WTC11 (cell line): Measurements from ENCODE around the gene KLHL28. TPM values are rescaled to one million over a fixed set of nuclear protein-coding genes. Genes with fewer than 3 reads are reported as not detected.

ENCODE experiments used
- ATAC-seq: fragments of 200-7000 bp; cut with Tn5 transposase; 2 replicates; pipeline ENCODE4 v1.10.0; 2021; ENCODE audit warnings: mild to moderate bottlenecking, moderate library complexity
- CTCF ChIA-PET: fragments of 300-600 bp; sonication (Branson Sonifier 250); formaldehyde crosslinking; loops from one replicate; lab custom pipeline; 2021; ENCODE audit warnings: antibody characterized with exemption; lab: Charles Lee
- POLR2A ChIA-PET: fragments of 350-600 bp; sonication (Branson Sonifier 250); formaldehyde crosslinking; loops from one replicate; lab custom pipeline; 2021; ENCODE audit warnings: antibody characterized with exemption; lab: Charles Lee
- DNase-seq: peaks from one replicate; pipeline ENCODE4 v3.0.0; 2021; ENCODE audit warnings: low spot score
- H3K27ac Mint-ChIP-seq: 2 replicates; pipeline ENCODE4 v1.8.0; 2021; ENCODE audit warnings: mixed read lengths
- H3K27me3 Mint-ChIP-seq: 2 replicates; pipeline ENCODE4 v1.8.0; 2021; ENCODE audit warnings: low read depth, mild to moderate bottlenecking, moderate library complexity, mixed read lengths
- H3K36me3 Mint-ChIP-seq: 2 replicates; pipeline ENCODE4 v1.8.0; 2021; ENCODE audit warnings: mixed read lengths
- H3K4me1 Mint-ChIP-seq: 2 replicates; pipeline ENCODE4 v1.8.0; 2022; ENCODE audit warnings: mixed read lengths
- H3K4me3 Mint-ChIP-seq: 2 replicates; pipeline ENCODE4 v1.8.0; 2021; ENCODE audit warnings: mild to moderate bottlenecking, moderate library complexity, mixed read lengths
- H3K9me3 Mint-ChIP-seq: 2 replicates; pipeline ENCODE4 v1.8.0; 2021; ENCODE audit warnings: mixed read lengths
- ARID4B ChIP-seq: sonication (generic); formaldehyde crosslinking; IDR thresholded peaks from 2 replicates; pipeline ENCODE4 v1.8.0; 2023; ENCODE audit warnings: missing genetic modification reagents, mild to moderate bottlenecking, borderline replicate concordance
- CREB1 ChIP-seq: sonication (generic); formaldehyde crosslinking; IDR thresholded peaks from 2 replicates; pipeline ENCODE4 v1.8.0; 2023; ENCODE audit warnings: mild to moderate bottlenecking, missing genetic modification reagents
- CREM ChIP-seq: sonication (generic); formaldehyde crosslinking; IDR thresholded peaks from 2 replicates; pipeline ENCODE4 v1.8.1; 2022; ENCODE audit warnings: mild to moderate bottlenecking, missing genetic modification reagents, moderate library complexity
- ETV6 ChIP-seq: sonication (generic); formaldehyde crosslinking; IDR thresholded peaks from 2 replicates; pipeline ENCODE4 v1.8.1; 2022; ENCODE audit warnings: mild to moderate bottlenecking, missing genetic modification reagents
- GABPB1 ChIP-seq: sonication (generic); formaldehyde crosslinking; IDR thresholded peaks from 2 replicates; pipeline ENCODE4 v1.8.1; 2023; ENCODE audit warnings: mild to moderate bottlenecking, missing genetic modification reagents
- GRHL2 ChIP-seq: fragments of 250-450 bp; sonication (Bioruptor Pico); IDR thresholded peaks from 2 replicates; pipeline ENCODE4 v1.8.0; 2022; ENCODE audit warnings: mild to moderate bottlenecking, moderate library complexity; ENCODE audit not compliant: insufficient replicate concordance, severe bottlenecking
- KAT7 ChIP-seq: sonication (generic); formaldehyde crosslinking; IDR thresholded peaks from 2 replicates; pipeline ENCODE4 v1.8.1; 2023; ENCODE audit warnings: missing genetic modification reagents, mild to moderate bottlenecking, borderline replicate concordance
- NFATC4 ChIP-seq: fragments of 250-450 bp; sonication (Bioruptor Pico); IDR thresholded peaks from 2 replicates; pipeline ENCODE4 v1.9.0; 2021; ENCODE audit warnings: mild to moderate bottlenecking
- NFYB ChIP-seq: sonication (generic); formaldehyde crosslinking; conservative IDR thresholded peaks from 2 replicates; pipeline ENCODE4 v1.8.0; 2022; ENCODE audit warnings: low read depth, missing genetic modification reagents
- RELA ChIP-seq: sonication (generic); formaldehyde crosslinking; IDR thresholded peaks from 2 replicates; pipeline ENCODE4 v1.8.1; 2022; ENCODE audit warnings: missing genetic modification reagents, mild to moderate bottlenecking, borderline replicate concordance
- SMAD3 ChIP-seq: sonication (generic); formaldehyde crosslinking; IDR thresholded peaks from 2 replicates; pipeline ENCODE4 v1.8.0; 2022; ENCODE audit warnings: missing genetic modification reagents, mild to moderate bottlenecking, borderline replicate concordance
- SP1 ChIP-seq: sonication (generic); formaldehyde crosslinking; conservative IDR thresholded peaks from 2 replicates; pipeline ENCODE4 v1.8.1; 2022; ENCODE audit warnings: missing genetic modification reagents
- ZNF138 ChIP-seq: sonication (generic); formaldehyde crosslinking; conservative IDR thresholded peaks from 2 replicates; pipeline ENCODE4 v1.8.1; 2022; ENCODE audit warnings: mild to moderate bottlenecking, moderate library complexity, missing genetic modification reagents
- ZNF263 ChIP-seq: sonication (generic); formaldehyde crosslinking; IDR thresholded peaks from 2 replicates; pipeline ENCODE4 v1.8.1; 2022; ENCODE audit warnings: low read depth, mild to moderate bottlenecking, moderate library complexity, missing genetic modification reagents
- ZNF532 ChIP-seq: fragments of 250-450 bp; sonication (Bioruptor Pico); IDR thresholded peaks from 2 replicates; pipeline ENCODE4 v1.9.0; 2021; ENCODE audit warnings: mild to moderate bottlenecking, borderline replicate concordance
- total RNA-seq: library from RNA; stranded (reverse); gene quantifications from 3 replicates; pipeline ENCODE4 v1.2.3, GENCODE V29; 2021
- TF ChIP-seq, protein P1 (sequence below): sonication (generic); formaldehyde crosslinking; IDR thresholded peaks from 2 replicates; pipeline ENCODE4 v1.8.1; 2023; ENCODE audit warnings: mild to moderate bottlenecking, missing genetic modification reagents, moderate library complexity
- TF ChIP-seq, protein P2 (sequence below): sonication (generic); formaldehyde crosslinking; IDR thresholded peaks from 2 replicates; pipeline ENCODE4 v1.8.1; 2023; ENCODE audit warnings: mild to moderate bottlenecking, missing genetic modification reagents
- TF ChIP-seq, protein P3 (sequence below): sonication (generic); formaldehyde crosslinking; IDR thresholded peaks from 2 replicates; pipeline ENCODE4 v1.8.0; 2022; ENCODE audit warnings: mild to moderate bottlenecking, missing genetic modification reagents

The KLHL28 gene
- total RNA-seq, 1 experiment from 2014 or later, result 9.8 TPM

DNA sequence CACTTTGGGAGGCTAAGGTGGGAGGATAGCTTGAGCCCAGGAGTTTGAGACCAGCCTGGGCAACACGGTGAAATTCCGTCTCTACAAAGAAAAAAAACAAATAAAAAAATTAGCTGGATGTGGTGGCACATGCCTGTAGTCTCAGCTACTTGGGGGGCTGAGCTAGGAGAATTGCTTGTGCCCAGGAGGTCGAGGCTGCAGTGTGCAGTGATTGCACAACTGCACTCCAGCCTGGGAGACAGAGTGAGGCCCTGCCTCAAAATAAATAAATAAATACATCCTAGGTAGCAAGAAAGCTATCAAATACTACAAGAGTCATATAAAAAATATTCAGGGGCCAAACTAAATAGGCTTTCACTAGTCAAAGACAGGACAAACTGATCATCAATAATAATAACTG, 6.2 kb downstream of the KLHL28 start:
- CTCF ChIA-PET, result no interaction called here
- no peak overlapping the region for H3K4me3 Mint-ChIP-seq
- no peak for DNase-seq

DNA sequence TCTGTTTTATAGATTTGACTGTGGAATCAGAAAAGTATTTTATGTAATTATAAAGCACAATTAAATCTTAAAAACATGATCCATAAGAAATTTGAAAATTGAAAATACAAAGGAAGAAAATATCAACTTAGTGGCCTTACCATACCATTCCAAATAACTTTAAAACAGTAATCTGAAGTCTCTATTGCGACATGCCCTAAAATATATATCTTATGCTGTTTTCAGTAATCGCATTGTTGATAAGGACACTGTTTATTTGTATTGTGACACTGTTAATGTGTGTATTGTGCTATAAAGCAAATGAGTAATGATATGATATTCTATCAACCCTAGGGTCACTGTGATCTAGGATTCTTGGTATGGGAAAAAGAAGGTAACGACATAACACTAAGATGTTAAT, 7.0 kb downstream of the KLHL28 start:
- Mint-ChIP-seq H3K9me3 (no peaks in the 10 kb centered on the region), H3K4me3 (no peak overlapping the region), H3K4me1 (peaks cover 8% of the 10 kb centered on the region), H3K36me3 (no peaks in the 10 kb centered on the region), H3K27me3 (no peaks in the 10 kb centered on the region), H3K27ac (no peak overlapping the region)
- POLR2A ChIA-PET, result no interaction called here
- CTCF ChIA-PET, result no interaction called here
- ATAC-seq (no peak), DNase-seq (no peak)
- TF ChIP-seq NFATC4 (CRISPR knock-in tag) (no peak), SP1 (CRISPR knock-in tag) (no peak), ZNF532 (CRISPR knock-in tag) (no peak), CREM (CRISPR knock-in tag) (no peak), NFYB (CRISPR knock-in tag) (no peak), CREB1 (no peak), ZNF138 (CRISPR knock-in tag) (no peak), RELA (no peak), ETV6 (CRISPR knock-in tag) (no peak), GRHL2 (CRISPR knock-in tag) (no peak), ZNF263 (CRISPR knock-in tag) (no peak)
- TF ChIP-seq, protein P1, sequence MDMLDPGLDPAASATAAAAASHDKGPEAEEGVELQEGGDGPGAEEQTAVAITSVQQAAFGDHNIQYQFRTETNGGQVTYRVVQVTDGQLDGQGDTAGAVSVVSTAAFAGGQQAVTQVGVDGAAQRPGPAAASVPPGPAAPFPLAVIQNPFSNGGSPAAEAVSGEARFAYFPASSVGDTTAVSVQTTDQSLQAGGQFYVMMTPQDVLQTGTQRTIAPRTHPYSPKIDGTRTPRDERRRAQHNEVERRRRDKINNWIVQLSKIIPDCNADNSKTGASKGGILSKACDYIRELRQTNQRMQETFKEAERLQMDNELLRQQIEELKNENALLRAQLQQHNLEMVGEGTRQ (CRISPR knock-in tag), result no peak
- TF ChIP-seq, protein P2, sequence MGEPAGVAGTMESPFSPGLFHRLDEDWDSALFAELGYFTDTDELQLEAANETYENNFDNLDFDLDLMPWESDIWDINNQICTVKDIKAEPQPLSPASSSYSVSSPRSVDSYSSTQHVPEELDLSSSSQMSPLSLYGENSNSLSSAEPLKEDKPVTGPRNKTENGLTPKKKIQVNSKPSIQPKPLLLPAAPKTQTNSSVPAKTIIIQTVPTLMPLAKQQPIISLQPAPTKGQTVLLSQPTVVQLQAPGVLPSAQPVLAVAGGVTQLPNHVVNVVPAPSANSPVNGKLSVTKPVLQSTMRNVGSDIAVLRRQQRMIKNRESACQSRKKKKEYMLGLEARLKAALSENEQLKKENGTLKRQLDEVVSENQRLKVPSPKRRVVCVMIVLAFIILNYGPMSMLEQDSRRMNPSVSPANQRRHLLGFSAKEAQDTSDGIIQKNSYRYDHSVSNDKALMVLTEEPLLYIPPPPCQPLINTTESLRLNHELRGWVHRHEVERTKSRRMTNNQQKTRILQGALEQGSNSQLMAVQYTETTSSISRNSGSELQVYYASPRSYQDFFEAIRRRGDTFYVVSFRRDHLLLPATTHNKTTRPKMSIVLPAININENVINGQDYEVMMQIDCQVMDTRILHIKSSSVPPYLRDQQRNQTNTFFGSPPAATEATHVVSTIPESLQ (CRISPR knock-in tag), result no peak

More for the DNA sequence above, 6.2 kb downstream of the KLHL28 start:
- Mint-ChIP-seq H3K36me3 (no peaks in the 10 kb centered on the region), H3K27ac (no peak overlapping the region), H3K4me1 (peaks cover 16% of the 10 kb centered on the region), H3K27me3 (no peaks in the 10 kb centered on the region), H3K9me3 (no peaks in the 10 kb centered on the region)
- POLR2A ChIA-PET, result no interaction called here
- TF ChIP-seq, protein P3, sequence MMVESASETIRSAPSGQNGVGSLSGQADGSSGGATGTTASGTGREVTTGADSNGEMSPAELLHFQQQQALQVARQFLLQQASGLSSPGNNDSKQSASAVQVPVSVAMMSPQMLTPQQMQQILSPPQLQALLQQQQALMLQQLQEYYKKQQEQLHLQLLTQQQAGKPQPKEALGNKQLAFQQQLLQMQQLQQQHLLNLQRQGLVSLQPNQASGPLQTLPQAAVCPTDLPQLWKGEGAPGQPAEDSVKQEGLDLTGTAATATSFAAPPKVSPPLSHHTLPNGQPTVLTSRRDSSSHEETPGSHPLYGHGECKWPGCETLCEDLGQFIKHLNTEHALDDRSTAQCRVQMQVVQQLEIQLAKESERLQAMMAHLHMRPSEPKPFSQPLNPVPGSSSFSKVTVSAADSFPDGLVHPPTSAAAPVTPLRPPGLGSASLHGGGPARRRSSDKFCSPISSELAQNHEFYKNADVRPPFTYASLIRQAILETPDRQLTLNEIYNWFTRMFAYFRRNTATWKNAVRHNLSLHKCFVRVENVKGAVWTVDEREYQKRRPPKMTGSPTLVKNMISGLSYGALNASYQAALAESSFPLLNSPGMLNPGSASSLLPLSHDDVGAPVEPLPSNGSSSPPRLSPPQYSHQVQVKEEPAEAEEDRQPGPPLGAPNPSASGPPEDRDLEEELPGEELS, result no peak
- no peak for TF ChIP-seq KAT7 (CRISPR knock-in tag)
- TF ChIP-seq SMAD3 (CRISPR knock-in tag), result no peak
- no peak for TF ChIP-seq ARID4B (CRISPR knock-in tag)
- no peak for TF ChIP-seq GRHL2 (CRISPR knock-in tag)
- TF ChIP-seq GABPB1 (CRISPR knock-in tag), result no peak
- no peak for ATAC-seq
